ENCODE data around the gene LRCH3.

DNA sequence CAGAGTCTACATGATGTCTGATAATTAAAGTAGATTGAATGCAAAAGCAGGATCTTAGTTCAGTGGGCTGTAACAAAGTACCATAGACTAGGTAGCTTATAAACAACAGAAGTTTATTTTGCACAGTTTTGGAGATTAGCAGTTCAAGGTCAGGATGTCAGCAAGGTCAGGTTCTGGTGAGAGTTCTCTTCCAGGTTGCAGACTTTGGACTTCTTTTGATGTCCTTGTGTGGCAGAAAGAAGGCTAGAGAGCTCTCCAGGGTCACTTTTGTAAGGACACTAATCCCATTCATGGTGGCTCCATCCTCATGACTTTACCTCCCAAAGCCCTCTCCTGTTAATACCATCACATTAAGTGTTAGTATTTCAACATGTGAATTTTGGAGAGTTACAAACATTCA, 29.3 kb upstream of the LRCH3 start:
- TF ChIP-seq, protein P1, sequence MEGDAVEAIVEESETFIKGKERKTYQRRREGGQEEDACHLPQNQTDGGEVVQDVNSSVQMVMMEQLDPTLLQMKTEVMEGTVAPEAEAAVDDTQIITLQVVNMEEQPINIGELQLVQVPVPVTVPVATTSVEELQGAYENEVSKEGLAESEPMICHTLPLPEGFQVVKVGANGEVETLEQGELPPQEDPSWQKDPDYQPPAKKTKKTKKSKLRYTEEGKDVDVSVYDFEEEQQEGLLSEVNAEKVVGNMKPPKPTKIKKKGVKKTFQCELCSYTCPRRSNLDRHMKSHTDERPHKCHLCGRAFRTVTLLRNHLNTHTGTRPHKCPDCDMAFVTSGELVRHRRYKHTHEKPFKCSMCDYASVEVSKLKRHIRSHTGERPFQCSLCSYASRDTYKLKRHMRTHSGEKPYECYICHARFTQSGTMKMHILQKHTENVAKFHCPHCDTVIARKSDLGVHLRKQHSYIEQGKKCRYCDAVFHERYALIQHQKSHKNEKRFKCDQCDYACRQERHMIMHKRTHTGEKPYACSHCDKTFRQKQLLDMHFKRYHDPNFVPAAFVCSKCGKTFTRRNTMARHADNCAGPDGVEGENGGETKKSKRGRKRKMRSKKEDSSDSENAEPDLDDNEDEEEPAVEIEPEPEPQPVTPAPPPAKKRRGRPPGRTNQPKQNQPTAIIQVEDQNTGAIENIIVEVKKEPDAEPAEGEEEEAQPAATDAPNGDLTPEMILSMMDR (tag by site-specific recombination; IDR thresholded peaks at IDR 0.05): no peak
- no peak for TF ChIP-seq ZNF629 (tag by site-specific recombination; IDR thresholded peaks at IDR 0.05)
- TF ChIP-seq ZBTB26 (tag by site-specific recombination; optimal IDR thresholded peaks at IDR 0.05): no peak
- no peak for TF ChIP-seq SALL2 (tag by site-specific recombination; IDR thresholded peaks at IDR 0.05; ENCODE audit: borderline replicate concordance)
- TF ChIP-seq ZNF654 (tag by site-specific recombination; IDR thresholded peaks at IDR 0.05; ENCODE audit: low read depth): no peak
- no peak for TF ChIP-seq ZEB2 (tag by site-specific recombination; IDR thresholded peaks at IDR 0.05)
- no peak for TF ChIP-seq ZNF544 (tag by site-specific recombination; IDR thresholded peaks at IDR 0.05)
- no peak for TF ChIP-seq ZNF274 (IDR thresholded peaks at IDR 0.05; ENCODE audit: low read length)
- no peak for TF ChIP-seq ZNF274 (tag by site-specific recombination; IDR thresholded peaks at IDR 0.05; ENCODE audit: borderline replicate concordance)

Data from HEK293 (cell line).